WTC11 (cell line): ENCODE results near the gene ARHGAP42.

Source experiments
- CTCF ChIP-seq: fragments of 200-600 bp; IDR thresholded peaks from 2 replicates; pipeline ENCODE4 v1.8.0; 2022; ENCODE audit warnings: antibody characterized with exemption
- FOXP4 ChIP-seq: sonication (generic); formaldehyde crosslinking; IDR thresholded peaks from 2 replicates; pipeline ENCODE4 v1.8.0; 2022; ENCODE audit warnings: mild to moderate bottlenecking, missing genetic modification reagents
- MLX ChIP-seq: sonication (generic); formaldehyde crosslinking; IDR thresholded peaks from 2 replicates; pipeline ENCODE4 v1.8.1; 2023; ENCODE audit warnings: mild to moderate bottlenecking, missing genetic modification reagents, moderate library complexity
- MYBL2 ChIP-seq: sonication (generic); formaldehyde crosslinking; IDR thresholded peaks from 2 replicates; pipeline ENCODE4 v1.8.1; 2023; ENCODE audit warnings: mild to moderate bottlenecking, moderate library complexity, missing genetic modification reagents
- PREB ChIP-seq: sonication (generic); formaldehyde crosslinking; IDR thresholded peaks from 2 replicates; pipeline ENCODE4 v1.8.1; 2022; ENCODE audit warnings: mild to moderate bottlenecking, missing genetic modification reagents, moderate library complexity, borderline replicate concordance
- RELA ChIP-seq: sonication (generic); formaldehyde crosslinking; IDR thresholded peaks from 2 replicates; pipeline ENCODE4 v1.8.1; 2022; ENCODE audit warnings: missing genetic modification reagents, mild to moderate bottlenecking, borderline replicate concordance
- ZNF232 ChIP-seq: sonication (generic); formaldehyde crosslinking; IDR thresholded peaks from 2 replicates; pipeline ENCODE4 v1.8.0; 2022; ENCODE audit warnings: mild to moderate bottlenecking, missing genetic modification reagents
- TF ChIP-seq, protein P1 (sequence below): sonication (generic); formaldehyde crosslinking; IDR thresholded peaks from 2 replicates; pipeline ENCODE4 v1.8.0; 2023; ENCODE audit warnings: missing genetic modification reagents, mild to moderate bottlenecking, borderline replicate concordance
- TF ChIP-seq, protein P2 (sequence below): sonication (generic); formaldehyde crosslinking; conservative IDR thresholded peaks from 2 replicates; pipeline ENCODE4 v1.8.1; 2022; ENCODE audit warnings: mild to moderate bottlenecking, missing genetic modification reagents

GRCh38 chr11:101019870-101020269, 332.8 kb downstream of the ARHGAP42 start:
- no peak for TF ChIP-seq CTCF
- TF ChIP-seq, protein P1, sequence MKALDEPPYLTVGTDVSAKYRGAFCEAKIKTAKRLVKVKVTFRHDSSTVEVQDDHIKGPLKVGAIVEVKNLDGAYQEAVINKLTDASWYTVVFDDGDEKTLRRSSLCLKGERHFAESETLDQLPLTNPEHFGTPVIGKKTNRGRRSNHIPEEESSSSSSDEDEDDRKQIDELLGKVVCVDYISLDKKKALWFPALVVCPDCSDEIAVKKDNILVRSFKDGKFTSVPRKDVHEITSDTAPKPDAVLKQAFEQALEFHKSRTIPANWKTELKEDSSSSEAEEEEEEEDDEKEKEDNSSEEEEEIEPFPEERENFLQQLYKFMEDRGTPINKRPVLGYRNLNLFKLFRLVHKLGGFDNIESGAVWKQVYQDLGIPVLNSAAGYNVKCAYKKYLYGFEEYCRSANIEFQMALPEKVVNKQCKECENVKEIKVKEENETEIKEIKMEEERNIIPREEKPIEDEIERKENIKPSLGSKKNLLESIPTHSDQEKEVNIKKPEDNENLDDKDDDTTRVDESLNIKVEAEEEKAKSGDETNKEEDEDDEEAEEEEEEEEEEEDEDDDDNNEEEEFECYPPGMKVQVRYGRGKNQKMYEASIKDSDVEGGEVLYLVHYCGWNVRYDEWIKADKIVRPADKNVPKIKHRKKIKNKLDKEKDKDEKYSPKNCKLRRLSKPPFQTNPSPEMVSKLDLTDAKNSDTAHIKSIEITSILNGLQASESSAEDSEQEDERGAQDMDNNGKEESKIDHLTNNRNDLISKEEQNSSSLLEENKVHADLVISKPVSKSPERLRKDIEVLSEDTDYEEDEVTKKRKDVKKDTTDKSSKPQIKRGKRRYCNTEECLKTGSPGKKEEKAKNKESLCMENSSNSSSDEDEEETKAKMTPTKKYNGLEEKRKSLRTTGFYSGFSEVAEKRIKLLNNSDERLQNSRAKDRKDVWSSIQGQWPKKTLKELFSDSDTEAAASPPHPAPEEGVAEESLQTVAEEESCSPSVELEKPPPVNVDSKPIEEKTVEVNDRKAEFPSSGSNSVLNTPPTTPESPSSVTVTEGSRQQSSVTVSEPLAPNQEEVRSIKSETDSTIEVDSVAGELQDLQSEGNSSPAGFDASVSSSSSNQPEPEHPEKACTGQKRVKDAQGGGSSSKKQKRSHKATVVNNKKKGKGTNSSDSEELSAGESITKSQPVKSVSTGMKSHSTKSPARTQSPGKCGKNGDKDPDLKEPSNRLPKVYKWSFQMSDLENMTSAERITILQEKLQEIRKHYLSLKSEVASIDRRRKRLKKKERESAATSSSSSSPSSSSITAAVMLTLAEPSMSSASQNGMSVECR (CRISPR knock-in tag), result no peak
- TF ChIP-seq RELA (CRISPR knock-in tag), result no peak
- no peak for TF ChIP-seq ZNF232 (CRISPR knock-in tag)
- TF ChIP-seq PREB (CRISPR knock-in tag), result no peak
- TF ChIP-seq, protein P2, sequence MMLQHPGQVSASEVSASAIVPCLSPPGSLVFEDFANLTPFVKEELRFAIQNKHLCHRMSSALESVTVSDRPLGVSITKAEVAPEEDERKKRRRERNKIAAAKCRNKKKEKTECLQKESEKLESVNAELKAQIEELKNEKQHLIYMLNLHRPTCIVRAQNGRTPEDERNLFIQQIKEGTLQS (CRISPR knock-in tag), result no peak
- no peak for TF ChIP-seq FOXP4 (CRISPR knock-in tag)
- no peak for TF ChIP-seq MLX (CRISPR knock-in tag)
- TF ChIP-seq MYBL2 (CRISPR knock-in tag), result no peak
